OCI-LY3 (cell line): ENCODE measurements around the gene PAIP2.
"Not testable (repeated sequence)": the region's sequence is repeated elsewhere in the genome, so short reads cannot be mapped to it uniquely, and the experiment has no call there.

Experiments
- H2AFZ ChIP-seq: fragments of 200-600, 300-600 bp; shearing (Covaris generic); 2 replicates; pipeline ENCODE4 v1.6.0; 2014; ENCODE audit warnings: antibody characterized with exemption, low read depth, low read length
- H3K27ac ChIP-seq: fragments of 200-600, 300-600 bp; sonication (generic); 2 replicates; pipeline ENCODE4 v1.5.1; 2014; ENCODE audit warnings: mild to moderate bottlenecking, low read length, moderate library complexity, mixed read lengths
- H3K27me3 ChIP-seq: fragments of 200-600, 300-600 bp; sonication (generic); 2 replicates; pipeline ENCODE4 v1.6.1; 2014; ENCODE audit warnings: low read depth, low read length, mixed read lengths
- H3K36me3 ChIP-seq: fragments of 200-600, 300-600 bp; sonication (generic); replicated peaks from 2 replicates; pipeline ENCODE3; 2014; ENCODE audit warnings: low read depth, low read length, mixed read lengths
- H3K4me1 ChIP-seq: fragments of 300-600, 200-600 bp; sonication (generic); 2 replicates; pipeline ENCODE4 v1.6.1; 2014; ENCODE audit warnings: low read length, mixed read lengths
- H3K4me2 ChIP-seq: fragments of 200-600, 300-600 bp; sonication (generic); 2 replicates; pipeline ENCODE4 v1.6.1; 2014; ENCODE audit warnings: low read length, mixed read lengths
- H3K4me3 ChIP-seq: fragments of 300-600, 200-600 bp; sonication (generic); 2 replicates; pipeline ENCODE4 v1.5.1; 2014; ENCODE audit warnings: antibody characterized with exemption, mild to moderate bottlenecking, low read length, moderate library complexity
- H3K79me2 ChIP-seq: fragments of 300-600, 200-600 bp; shearing (Covaris generic); 2 replicates; pipeline ENCODE4 v1.6.1; 2014; ENCODE audit warnings: mild to moderate bottlenecking, low read length, mixed read lengths
- H3K9ac ChIP-seq: fragments of 300-600, 200-600 bp; shearing (Covaris generic); 2 replicates; pipeline ENCODE4 v1.6.0; 2014; ENCODE audit warnings: mild to moderate bottlenecking, low read length, moderate library complexity
- H3K9me3 ChIP-seq: fragments of 200-600, 300-600 bp; shearing (Covaris generic); 2 replicates; pipeline ENCODE4 v1.6.1; 2014; ENCODE audit warnings: low read length, mixed read lengths; ENCODE audit not compliant: insufficient read depth
- H4K20me1 ChIP-seq: fragments of 200-600, 300-600 bp; sonication (generic); 2 replicates; pipeline ENCODE4 v1.6.1; 2016; ENCODE audit warnings: low read length, mixed read lengths; ENCODE audit not compliant: insufficient read depth
- EZH2phosphoT487 ChIP-seq: fragments of 200-600 bp; shearing (Covaris generic); IDR thresholded peaks from 2 replicates; pipeline ENCODE4 v1.6.1; 2018; ENCODE audit warnings: antibody characterized with exemption, mixed run types, low read depth
- TF ChIP-seq, protein P1 (sequence below): fragments of 200-600, 300-600 bp; sonication (generic); IDR thresholded peaks from 2 replicates; pipeline ENCODE4 v1.5.1; 2014; ENCODE audit warnings: antibody characterized with exemption, low read length, low read depth

The PAIP2 gene

DNA sequence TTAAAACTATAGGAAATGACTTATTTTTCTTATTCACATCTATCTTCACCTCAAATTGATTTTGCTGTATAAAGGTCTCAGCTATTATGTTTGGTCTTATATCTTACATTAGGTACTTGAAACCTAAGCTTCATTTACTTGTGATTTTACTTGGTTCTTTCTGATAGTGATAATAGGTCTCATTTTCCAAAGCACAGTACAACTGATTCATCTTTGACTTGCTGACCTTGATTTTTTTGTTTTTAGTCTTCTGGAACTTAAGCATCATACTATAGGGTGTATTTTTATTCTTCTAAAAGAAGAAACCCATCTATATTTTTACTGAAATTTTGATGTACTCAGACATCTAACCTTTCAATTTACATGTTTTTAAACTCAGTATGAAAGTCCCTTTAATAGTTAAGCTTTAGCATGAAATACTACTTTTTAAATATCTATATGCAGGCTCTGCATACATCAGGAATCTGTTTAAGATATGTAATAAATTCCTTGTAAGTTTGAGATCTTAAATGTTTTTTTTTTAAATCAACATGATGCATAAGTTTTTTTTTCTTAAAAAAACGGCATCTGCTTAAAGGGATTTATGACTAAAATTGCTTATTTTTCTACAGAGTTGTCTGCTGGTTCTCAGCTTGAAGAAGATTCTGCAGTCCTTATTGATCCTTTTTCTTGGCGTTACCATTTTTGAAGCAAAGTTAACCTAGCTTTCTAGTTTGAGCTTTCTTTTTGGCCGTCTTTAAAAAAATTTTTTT is 34.9 kb upstream of the PAIP2 start:
- H3K4me1 ChIP-seq, result peaks cover 24% of the 10 kb centered on the region
- H3K27me3 ChIP-seq, result no peaks in the 10 kb centered on the region
- H3K4me2 ChIP-seq, result no peak overlapping the region
- no peak overlapping the region for H3K9ac ChIP-seq
- no peak overlapping the region for H2AFZ ChIP-seq
- H3K9me3 ChIP-seq, result no peaks in the 10 kb centered on the region
- H3K4me3 ChIP-seq, result no peak overlapping the region
- peaks cover 97% of the 10 kb centered on the region for H4K20me1 ChIP-seq
- no peak overlapping the region for H3K27ac ChIP-seq
- H3K36me3 ChIP-seq, result no peaks in the 10 kb centered on the region
- peaks cover 100% of the 10 kb centered on the region for H3K79me2 ChIP-seq
- no peak for TF ChIP-seq EZH2phosphoT487
- TF ChIP-seq, protein P1, sequence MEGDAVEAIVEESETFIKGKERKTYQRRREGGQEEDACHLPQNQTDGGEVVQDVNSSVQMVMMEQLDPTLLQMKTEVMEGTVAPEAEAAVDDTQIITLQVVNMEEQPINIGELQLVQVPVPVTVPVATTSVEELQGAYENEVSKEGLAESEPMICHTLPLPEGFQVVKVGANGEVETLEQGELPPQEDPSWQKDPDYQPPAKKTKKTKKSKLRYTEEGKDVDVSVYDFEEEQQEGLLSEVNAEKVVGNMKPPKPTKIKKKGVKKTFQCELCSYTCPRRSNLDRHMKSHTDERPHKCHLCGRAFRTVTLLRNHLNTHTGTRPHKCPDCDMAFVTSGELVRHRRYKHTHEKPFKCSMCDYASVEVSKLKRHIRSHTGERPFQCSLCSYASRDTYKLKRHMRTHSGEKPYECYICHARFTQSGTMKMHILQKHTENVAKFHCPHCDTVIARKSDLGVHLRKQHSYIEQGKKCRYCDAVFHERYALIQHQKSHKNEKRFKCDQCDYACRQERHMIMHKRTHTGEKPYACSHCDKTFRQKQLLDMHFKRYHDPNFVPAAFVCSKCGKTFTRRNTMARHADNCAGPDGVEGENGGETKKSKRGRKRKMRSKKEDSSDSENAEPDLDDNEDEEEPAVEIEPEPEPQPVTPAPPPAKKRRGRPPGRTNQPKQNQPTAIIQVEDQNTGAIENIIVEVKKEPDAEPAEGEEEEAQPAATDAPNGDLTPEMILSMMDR, result no peak

DNA sequence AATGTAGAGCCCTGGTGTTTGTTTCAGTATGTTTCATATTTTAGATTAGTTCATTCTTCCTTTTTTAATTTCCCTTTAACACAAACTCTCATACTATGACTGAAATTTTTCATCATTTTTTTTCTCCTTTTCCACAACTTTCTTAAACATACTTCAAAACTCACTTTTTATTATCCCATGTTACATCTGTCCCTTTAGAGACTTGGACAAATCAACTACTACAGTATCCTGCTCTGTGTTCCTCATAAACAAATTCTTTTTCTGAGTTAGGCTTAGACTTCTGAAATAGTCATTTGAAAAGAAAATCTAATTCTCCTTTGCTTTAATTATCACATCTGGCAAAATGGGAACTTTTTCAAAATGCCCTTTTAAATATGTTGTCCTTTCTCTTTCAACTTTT is 32.9 kb upstream of the PAIP2 start:
- H3K9me3 ChIP-seq, result no peaks in the 10 kb centered on the region
- no peak overlapping the region for H3K9ac ChIP-seq
- H3K4me1 ChIP-seq, result peaks cover 17% of the 10 kb centered on the region; the same call in 1 of the 2 replicates
- H3K27ac ChIP-seq, result no peak overlapping the region
- no peak overlapping the region for H3K4me3 ChIP-seq
- TF ChIP-seq, protein P1, result no peak
- TF ChIP-seq EZH2phosphoT487, result no peak
- no peaks in the 10 kb centered on the region for H3K36me3 ChIP-seq
- no peak overlapping the region for H2AFZ ChIP-seq
- no peak overlapping the region for H3K4me2 ChIP-seq
- peaks cover 98% of the 10 kb centered on the region for H4K20me1 ChIP-seq
- H3K79me2 ChIP-seq, result peaks cover 100% of the 10 kb centered on the region
- H3K27me3 ChIP-seq, result no peaks in the 10 kb centered on the region

DNA sequence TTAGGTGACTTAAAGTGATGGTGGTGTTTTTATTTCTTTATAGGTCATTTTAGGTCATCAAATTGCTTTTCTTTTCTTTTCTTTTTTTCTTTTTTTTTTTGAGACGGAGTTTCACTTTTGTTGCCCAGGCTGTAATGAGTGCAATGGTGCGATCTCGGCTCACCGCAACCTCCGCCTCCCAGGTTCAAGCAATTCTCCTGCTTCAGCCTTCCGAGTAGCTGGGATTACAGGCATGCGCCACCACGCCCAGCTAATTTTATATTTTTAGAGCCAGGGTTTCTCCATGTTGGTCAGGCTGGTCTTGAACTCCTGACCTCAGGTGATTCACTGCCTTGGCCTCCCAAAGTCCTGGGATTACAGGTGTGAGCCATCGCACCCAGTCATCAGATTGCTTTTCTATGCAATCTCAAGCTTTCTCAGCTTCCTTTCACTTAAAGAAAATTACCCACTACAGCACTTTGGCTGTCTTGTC is 30.9 kb upstream of the PAIP2 start:
- Histone ChIP-seq H4K20me1 (peaks cover 96% of the 10 kb centered on the region), H3K36me3 (peaks cover 12% of the 10 kb centered on the region), H3K79me2 (peaks cover 100% of the 10 kb centered on the region)
- not testable (repeated sequence) for H3K4me3 ChIP-seq, H3K27ac ChIP-seq, H3K9me3 ChIP-seq, H3K9ac ChIP-seq, H3K27me3 ChIP-seq, H3K4me1 ChIP-seq, H2AFZ ChIP-seq, H3K4me2 ChIP-seq

DNA sequence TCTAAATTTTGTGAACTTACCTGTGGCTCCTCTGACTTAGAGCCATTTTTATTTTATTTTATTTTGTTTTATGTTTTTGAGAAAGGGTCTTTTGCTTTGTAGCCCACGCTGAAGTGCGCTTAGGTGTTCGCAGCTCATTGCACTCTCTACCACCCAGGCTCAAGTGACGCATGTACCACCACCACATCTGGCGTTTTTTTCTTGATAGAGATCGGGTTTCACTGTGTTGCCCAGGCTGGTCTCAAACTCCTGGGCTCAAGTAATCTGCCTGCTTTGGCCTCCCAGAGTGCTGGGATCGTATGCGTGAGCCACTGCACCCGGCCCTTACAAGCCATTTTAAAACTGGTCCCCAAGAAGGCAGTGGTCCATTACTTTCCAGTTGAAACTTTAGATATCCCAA is 29.6 kb upstream of the PAIP2 start:
- peaks cover 88% of the 10 kb centered on the region for H4K20me1 ChIP-seq
- H2AFZ ChIP-seq, result no peak overlapping the region
- H3K4me1 ChIP-seq, result peaks cover 3% of the 10 kb centered on the region; the same call in 1 of the 2 replicates
- peaks cover 17% of the 10 kb centered on the region for H3K36me3 ChIP-seq
- H3K4me3 ChIP-seq, result no peak overlapping the region
- peaks cover 100% of the 10 kb centered on the region for H3K79me2 ChIP-seq
- no peaks in the 10 kb centered on the region for H3K9me3 ChIP-seq
- no peak for TF ChIP-seq EZH2phosphoT487
- TF ChIP-seq, protein P1, result no peak
- H3K27ac ChIP-seq, result no peak overlapping the region
- H3K9ac ChIP-seq, result no peak overlapping the region
- no peaks in the 10 kb centered on the region for H3K27me3 ChIP-seq
- H3K4me2 ChIP-seq, result no peak overlapping the region
